LNCAP (cell line): Measurements from ENCODE around the gene CCDC86.

ENCODE experiments used
- TF ChIP-seq, protein P1 (sequence below): fragments of 450-650 bp; IDR thresholded peaks from 2 replicates; pipeline ENCODE4 v1.5.1; 2017; ENCODE audit warnings: mild to moderate bottlenecking

The CCDC86 gene

DNA sequence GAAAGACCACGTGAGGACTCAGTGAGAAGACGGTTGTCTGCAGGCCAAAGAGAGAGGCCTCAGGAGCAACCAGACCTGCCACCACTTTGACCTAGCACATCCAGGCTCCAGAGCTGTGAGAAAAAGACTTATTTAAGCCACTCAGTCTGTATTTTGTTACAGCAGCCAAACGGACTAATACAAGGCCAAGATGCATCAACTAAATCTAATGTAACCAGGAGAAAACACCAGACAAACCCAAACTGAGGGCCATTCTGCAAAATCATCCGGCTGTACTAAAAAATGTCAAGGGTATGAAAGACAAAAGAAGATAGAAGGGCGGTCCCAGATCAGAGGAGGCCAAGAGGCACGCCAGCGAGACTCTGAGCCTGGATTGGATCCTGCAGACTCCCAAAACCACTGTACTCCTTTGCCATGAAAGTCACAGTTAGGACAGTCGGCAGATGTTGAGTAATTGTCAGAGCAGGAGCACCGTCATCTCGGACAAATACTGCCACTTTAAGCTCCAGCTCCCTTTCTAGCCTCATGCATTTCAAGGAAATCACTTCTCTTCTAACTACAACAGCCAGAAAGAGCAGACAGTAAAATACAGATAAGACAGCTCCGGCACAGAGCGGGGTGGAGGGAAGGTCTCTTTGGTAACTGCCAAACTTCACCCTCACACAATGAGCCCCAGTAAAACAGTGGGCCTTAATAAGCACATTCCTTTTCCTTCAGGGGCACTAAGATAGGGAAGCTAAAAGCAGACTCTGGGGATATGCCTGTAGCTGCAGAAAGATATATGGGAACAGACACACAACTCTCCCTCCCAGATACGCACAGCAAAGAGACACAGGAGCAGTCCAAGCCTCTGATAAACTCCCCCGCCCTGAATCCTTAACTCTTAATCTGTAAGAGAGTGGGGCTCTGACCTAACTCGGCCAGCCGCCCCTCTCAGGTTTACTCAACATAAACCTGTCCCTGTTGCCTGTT lies 21.9 kb downstream of the CCDC86 start:
- TF ChIP-seq, protein P1, sequence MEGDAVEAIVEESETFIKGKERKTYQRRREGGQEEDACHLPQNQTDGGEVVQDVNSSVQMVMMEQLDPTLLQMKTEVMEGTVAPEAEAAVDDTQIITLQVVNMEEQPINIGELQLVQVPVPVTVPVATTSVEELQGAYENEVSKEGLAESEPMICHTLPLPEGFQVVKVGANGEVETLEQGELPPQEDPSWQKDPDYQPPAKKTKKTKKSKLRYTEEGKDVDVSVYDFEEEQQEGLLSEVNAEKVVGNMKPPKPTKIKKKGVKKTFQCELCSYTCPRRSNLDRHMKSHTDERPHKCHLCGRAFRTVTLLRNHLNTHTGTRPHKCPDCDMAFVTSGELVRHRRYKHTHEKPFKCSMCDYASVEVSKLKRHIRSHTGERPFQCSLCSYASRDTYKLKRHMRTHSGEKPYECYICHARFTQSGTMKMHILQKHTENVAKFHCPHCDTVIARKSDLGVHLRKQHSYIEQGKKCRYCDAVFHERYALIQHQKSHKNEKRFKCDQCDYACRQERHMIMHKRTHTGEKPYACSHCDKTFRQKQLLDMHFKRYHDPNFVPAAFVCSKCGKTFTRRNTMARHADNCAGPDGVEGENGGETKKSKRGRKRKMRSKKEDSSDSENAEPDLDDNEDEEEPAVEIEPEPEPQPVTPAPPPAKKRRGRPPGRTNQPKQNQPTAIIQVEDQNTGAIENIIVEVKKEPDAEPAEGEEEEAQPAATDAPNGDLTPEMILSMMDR: no peak

DNA sequence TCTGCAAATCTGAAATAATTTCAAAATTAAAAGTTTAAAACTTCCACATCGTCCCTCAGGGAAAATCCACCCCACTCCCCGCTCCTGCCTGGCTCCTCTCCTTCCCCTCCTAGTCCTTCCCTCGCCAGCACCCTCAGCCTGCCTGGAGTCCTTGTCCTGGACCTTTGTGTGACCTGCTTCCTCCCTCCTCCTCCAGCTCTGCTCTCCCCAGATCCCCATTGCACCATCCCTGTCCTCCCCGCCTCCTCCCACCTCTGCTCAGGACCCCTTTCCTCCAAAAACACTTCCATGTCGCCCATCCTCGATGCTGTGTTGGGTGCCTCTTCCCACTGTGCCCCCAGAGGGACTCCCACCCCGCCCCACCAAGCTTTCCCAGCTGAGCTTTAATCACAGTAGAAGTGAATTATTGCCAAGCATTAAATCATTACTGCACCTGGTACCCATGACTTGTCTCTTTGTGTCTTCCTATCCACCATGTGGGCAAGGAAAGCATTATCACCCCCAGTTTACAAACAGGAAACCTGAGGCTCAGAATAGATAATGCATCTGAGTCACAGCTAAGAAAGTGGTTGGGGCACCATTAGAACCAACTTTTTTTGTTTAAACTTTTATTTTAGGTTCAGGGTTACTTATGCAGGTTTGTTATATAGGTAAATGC lies 23.1 kb downstream of the CCDC86 start:
- TF ChIP-seq, protein P1: no peak

GRCh38 chr11:60866911-60867870 lies 25.3 kb downstream of the CCDC86 start, which contains the start of gene ZP1:
Gene ZP1, plus strand, starts transcription at chr11:60867542. Its CDS starts 20 bp downstream, at chr11:60867562.
- TF ChIP-seq, protein P1: no peak

DNA sequence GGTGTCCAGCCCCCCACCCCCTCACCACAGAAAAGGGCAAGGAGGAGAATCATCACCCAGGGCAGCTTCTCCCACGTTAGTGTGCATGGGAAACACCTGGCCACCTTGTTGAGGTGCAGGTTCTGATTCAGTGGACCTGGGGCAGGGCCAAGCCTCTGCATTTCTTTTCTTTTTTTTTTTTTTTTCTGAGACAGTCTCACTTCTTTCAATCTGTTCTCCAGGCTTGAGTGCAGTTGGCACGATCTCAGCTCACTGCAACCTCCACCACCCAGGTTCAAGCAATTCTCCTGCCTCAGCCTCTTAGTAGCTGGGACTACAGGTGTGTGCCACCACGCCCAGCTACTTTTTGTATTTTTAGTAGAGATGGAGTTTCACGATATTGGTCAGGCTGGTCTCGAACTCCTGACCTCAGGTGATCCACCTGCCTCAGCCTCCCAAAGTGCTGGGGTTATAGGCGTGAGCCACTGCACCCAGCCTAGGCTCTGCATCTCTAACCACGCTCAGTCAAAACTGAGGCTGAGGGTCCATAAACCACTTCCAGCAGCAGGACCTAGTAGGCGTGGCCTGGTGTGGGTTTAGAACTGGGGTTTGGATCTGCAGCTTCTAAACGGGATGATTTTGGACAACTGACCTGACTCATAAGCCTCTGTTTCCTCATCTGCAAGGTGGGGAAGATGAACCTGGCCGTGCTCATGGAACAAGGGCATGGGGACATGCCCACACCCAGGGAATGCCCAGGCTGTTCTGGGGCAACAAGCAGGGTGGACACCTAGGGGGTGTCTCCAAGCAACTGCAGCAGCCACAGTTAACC lies 26.2 kb downstream of the CCDC86 start:
- TF ChIP-seq, protein P1: no peak

- TF ChIP-seq, protein P1: no peak
Measured at GRCh38 chr11:60868682-60869450, 27.0 kb downstream of the CCDC86 start.

- TF ChIP-seq, protein P1: no peak
Measured at GRCh38 chr11:60869451-60869825, 27.5 kb downstream of the CCDC86 start.
